ENCODE results near the gene ITGA1. TPM values are rescaled to one million over a fixed set of nuclear protein-coding genes. Genes with fewer than 3 reads are reported as not detected.

The ITGA1 gene
- total and polyA plus RNA-seq, 2 of the 13 experiments (the other 11 are each of a cell fraction or from before 2014, with no cell fraction given): 23.1 to 28.6 TPM

- Histone ChIP-seq H4K20me1 (ENCODE audit: insufficient read depth, low read length) (peaks cover 5% of the 10 kb centered on the region; the same call in 1 of the 2 replicates), H3K9me3 (ENCODE audit: low read length) (no peaks in the 10 kb centered on the region), H3K4me3 (replicated peaks in 1 of 3; ENCODE audit: insufficient read depth in 1 of 3, low read depth in 2 of 3, low read length in 3 of 3) (peak overlapping the region; percentile 20 to 30 (median 25); a peak in 5 of 6 replicates), H2AFZ (ENCODE audit: low read length) (no peak overlapping the region), H3K27ac (ENCODE audit: extremely low read length, insufficient read depth, low read length) (peak overlapping the region; percentile 12), H3K79me2 (ENCODE audit: insufficient read depth, low read length) (peaks cover 97% of the 10 kb centered on the region), H3K36me3 (replicated peaks in 1 of 2; ENCODE audit: control insufficient read depth in 1 of 2, insufficient read depth in 2 of 2, low read length in 2 of 2) (peaks cover 0 to 36% of the 10 kb centered on the region in 2 experiments; a peak in 4 of 5 replicates), H3K9ac (ENCODE audit: insufficient read depth, low read depth, low read length) (peak overlapping the region; percentile 50; the same call in 1 of the 2 replicates), H3K4me2 (ENCODE audit: low read depth, low read length) (peak overlapping the region; percentile 80), H3K27me3 (ENCODE audit: control insufficient read depth in 1 of 2, insufficient read depth in 2 of 2, low read length in 2 of 2) (no peaks in the 10 kb centered on the region), H3K4me1 (ENCODE audit: insufficient read depth, low read length) (peaks cover 92% of the 10 kb centered on the region)
- no TSS peak for BruUV-seq (replicated peaks)
- intact Hi-C loops (cut with micrococcal nuclease; ENCODE audit: unreplicated experiment): no loop called here
- TF ChIP-seq ZNF414 (CRISPR knock-in tag; IDR thresholded peaks at IDR 0.05) (no peak), MEIS2 (CRISPR knock-in tag; IDR thresholded peaks at IDR 0.05) (no peak), FOXO1 (CRISPR knock-in tag; IDR thresholded peaks at IDR 0.05) (no peak), ZFP90 (CRISPR knock-in tag; IDR thresholded peaks at IDR 0.05; ENCODE audit: borderline replicate concordance) (no peak), ZNF446 (CRISPR knock-in tag; IDR thresholded peaks at IDR 0.05) (no peak), ZKSCAN1 (IDR thresholded peaks at IDR 0.05; ENCODE audit: low read length) (no peak), TBX3 (IDR thresholded peaks at IDR 0.05; ENCODE audit: borderline replicate concordance) (no peak), ZNF772 (CRISPR knock-in tag; IDR thresholded peaks at IDR 0.05) (no peak), ZC3H4 (CRISPR knock-in tag; IDR thresholded peaks at IDR 0.05; ENCODE audit: borderline replicate concordance) (no peak), HMGXB3 (CRISPR knock-in tag; IDR thresholded peaks at IDR 0.05; ENCODE audit: borderline replicate concordance) (no peak), ZNF792 (CRISPR knock-in tag; IDR thresholded peaks at IDR 0.05) (no peak), SSRP1 (CRISPR knock-in tag; IDR thresholded peaks at IDR 0.05) (no peak), SPEN (CRISPR knock-in tag; IDR thresholded peaks at IDR 0.05; ENCODE audit: low read depth) (no peak), GLI4 (CRISPR knock-in tag; IDR thresholded peaks at IDR 0.05; ENCODE audit: borderline replicate concordance) (no peak)
- FAIRE-seq (no peak), ATAC-seq (no peak), DNase-seq (ENCODE audit: low spot score) (no peak)
- ChIA-PET CTCF (ENCODE audit: low intra/inter-chr PET ratio, low total read pairs) (no interaction called here), POLR2A (no interaction called here)
- in situ Hi-C loops (cut with HindIII; ENCODE audit: extremely low pct_ligation_motif_present, low pct_unique_long_range_greater_than_20kb): no loop called here
- WGBS (ENCODE audit: low lambda C conversion rate): 91% methylated on average over 1 of the region's 1 CpG
Observed at GRCh38 chr5:52995095-52995494, 207.4 kb downstream of the ITGA1 start.

Measured in HepG2 (cell line).